IPS DF 4.7 (cell line): ENCODE data around the gene HDAC2.
"Not testable (repeated sequence)": the region's sequence is repeated elsewhere in the genome, so short reads cannot be mapped to it uniquely, and the experiment has no call there.

ENCODE experiments used
- DNase-seq: peaks from one replicate; pipeline ENCODE4 v3.0.0-alpha.2; 2013; ENCODE audit warnings: low spot score; ENCODE audit errors: extremely low read depth

The HDAC2 gene

DNA sequence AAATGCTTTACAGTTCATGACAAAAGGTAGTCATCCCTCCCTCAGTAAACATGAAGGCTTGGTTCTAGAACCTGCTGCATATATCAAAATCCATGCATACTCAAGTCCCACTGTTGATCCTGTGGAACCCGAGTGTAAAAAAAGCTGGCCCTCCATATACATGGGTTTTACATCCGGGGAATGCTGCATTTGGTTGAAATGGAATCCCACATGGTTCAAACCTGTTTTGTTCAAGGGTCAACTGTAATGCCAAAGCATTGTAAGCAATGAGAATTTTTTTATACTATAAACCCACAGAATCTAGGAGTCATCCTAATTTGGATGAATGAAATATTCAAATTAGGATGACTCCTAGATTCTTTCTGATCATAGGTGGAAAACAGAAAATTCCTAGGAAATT is 5.9 kb upstream of the HDAC2 start:
- DNase-seq = no peak

DNA sequence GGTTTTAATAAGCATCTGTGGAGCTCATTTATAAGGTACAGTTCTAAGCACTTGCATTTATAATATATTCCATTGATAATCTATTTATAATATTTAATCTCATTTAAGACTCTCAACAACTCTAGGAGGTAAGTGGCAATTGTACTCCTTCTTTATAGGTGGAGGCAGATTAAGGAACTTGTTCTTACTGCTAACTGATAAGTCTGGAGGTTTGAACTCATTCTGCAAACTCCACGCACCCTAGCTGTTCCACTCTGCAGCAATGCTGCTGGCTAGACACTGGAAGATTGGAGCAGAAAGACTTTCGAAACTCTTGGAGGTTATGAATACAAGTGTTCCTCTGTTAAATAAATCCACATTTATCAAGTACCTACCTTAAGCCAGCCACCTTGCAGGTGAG is 793 bp upstream of the HDAC2 start:
- no peak for DNase-seq

DNA sequence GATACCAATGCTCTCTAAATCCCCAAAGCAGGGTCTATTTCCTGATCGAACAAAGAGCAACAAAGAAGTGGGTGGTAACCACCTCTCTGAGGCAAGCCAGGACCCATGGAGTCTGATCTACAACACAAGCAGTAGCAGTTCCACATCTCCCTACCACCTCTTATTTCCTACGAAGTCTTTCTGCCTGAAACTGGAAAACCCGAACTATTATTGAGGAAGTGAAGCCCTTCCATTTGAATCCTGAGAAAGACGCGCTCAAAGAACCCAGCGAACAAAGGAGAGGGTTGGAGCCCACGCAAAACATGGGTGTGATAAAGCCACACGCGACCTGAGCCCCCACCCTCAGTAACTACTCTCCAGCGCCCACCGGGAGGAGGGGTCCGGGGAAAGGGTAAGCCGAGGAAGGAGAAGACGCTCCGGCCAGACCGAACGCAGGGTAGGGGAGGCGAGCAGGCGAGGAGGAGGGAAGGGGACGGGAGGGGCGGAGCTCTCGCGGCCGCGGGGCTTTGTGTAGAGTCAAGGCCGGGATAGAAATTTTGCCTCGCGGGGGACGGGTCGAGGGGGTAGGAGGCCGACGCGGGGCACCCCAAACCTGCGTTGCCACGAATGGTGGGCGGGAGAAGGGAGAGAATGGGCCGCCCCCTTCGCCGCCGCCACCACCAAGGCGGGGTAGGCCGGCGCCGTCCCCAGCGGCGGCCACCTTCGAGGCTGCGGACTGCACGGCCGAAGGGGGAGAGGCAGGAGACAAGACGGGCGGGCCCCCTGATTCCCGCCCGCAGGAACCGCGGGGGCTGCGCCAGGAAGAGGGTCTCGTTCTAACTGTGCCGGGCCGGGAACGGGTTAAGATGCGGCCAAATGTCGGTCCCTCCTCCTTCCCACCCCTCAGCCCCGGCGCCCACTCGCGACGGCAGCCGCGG is 802 bp downstream of the HDAC2 start:
- peak; percentile 9 for DNase-seq

DNA sequence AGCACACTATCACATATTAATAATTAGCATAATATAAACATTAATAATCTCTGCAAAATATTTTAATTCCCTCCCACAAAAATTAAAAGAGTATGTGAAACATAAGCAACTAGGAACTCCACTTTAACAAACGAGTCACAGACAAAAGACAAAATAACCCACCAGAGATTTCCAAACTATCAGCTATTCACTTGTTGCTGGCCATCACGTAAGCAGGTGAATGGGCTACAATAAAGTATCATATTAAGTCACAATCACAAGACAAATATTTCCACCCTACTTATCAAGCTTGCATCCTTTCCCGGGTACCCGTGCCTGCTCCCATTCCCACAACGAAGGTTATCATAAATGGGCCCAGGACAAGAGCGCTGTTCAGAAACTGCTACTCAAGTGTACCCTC is 2.5 kb downstream of the HDAC2 start:
- DNase-seq = no peak

DNA sequence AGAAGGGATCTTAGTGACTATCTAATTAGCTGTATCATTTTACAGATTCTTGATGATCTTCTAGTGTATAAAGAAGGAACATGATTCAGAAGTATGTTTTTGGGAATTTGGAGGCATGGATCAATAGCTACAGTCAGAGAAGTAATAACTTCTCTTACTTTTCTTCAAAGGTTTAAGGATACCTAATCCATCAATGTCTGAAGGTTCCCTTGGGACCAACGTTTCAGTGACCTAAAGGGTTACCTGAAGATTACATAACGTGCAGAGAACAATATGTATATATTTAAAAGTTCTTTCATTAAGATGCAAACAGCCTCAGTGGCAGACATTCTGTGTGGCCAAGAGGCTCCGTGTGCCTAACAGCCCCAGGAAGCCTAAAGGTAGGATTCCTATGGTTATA is 3.2 kb downstream of the HDAC2 start:
- no peak for DNase-seq

DNA sequence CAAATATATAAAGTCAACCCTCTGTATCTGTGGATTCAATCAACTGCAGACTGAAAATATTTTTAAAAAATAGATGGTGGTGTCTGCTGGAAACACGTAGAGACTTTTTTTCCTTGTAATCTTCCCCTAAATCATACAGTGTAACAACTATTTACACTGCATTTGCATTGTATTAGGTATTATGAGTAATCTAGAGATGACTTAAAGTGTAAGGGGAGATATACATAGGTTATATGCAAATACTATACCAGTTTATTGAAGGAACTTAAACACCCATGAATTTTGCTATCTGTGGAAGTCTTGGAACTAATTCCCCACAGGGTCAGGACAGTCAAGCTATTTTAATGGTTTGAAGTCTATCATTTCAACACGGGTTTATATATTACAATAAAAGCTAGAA is 10.2 kb downstream of the HDAC2 start:
- no peak for DNase-seq

DNA sequence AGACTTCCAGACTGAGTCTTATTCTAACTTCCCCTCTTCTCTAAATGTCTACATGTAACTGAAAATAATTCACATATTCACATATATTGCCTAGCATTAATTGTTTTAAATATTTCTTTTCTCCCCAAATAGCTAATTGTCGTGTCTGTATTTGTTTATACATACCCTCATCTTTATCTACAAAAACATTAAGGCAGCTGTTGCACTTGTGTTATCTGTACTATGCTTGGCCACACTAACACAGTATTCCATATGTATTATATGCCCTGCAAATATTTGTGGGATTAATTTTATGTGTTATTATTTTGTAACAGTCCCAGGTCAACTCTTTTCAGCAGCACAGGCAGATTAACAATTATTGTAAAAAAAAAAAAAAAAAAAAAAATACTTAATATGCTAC is 11.7 kb downstream of the HDAC2 start:
- DNase-seq = no peak

DNA sequence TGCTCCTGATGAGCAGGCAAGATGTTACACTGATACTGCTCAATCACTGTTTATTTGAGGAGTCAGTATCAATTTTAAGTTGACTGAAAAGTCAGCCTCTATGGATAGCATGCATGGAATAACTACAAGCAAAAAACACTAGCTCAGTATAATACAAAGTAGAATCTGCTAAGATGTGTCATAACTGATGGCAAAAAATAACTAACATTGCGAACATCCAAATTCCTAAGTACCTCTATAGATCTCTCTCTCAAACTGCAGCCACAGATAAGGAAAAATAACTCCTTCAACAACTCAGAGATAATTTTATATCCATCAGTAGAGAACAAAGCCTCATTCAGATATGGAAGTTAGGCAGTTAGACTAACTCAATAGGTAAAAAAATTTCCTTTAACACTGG is 16.3 kb downstream of the HDAC2 start:
- DNase-seq = no peak

DNA sequence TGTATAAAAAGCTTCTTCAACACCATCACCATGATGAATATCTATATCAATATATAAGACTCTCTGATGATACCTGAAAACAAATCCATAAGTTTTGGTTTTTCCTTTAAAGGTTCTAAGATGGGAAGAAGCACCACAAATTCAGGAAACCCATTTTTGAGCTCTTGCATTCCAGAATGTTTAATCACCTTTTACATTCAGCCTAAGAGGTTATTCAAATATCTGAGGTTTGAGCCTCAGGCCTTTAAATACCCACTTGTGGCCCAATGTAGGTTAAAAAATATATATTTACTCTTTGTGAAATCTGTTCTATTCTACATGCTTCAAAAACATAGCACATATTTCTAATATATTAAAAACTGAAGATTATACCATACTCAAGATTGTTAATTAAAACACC is 17.6 kb downstream of the HDAC2 start:
- no peak for DNase-seq

DNA sequence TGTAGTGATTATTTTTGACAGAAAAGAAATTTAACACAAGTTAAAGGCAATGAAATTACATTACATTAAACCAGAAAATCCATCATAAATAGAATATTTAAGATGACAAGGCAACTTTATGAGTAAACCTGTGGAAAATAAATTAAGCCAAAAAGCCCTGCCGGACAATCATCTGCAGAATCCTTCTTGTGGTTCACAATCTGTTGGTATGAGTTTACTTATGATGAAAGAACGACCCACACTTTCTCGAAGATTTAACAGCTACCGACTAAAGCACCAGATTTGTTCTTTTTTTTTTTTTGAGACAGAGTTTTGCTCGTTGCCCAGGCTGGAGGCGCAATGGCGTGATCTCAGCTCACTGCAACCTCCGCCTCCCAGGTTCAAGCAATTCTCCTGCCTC is 21.4 kb downstream of the HDAC2 start:
- no peak for DNase-seq

DNA sequence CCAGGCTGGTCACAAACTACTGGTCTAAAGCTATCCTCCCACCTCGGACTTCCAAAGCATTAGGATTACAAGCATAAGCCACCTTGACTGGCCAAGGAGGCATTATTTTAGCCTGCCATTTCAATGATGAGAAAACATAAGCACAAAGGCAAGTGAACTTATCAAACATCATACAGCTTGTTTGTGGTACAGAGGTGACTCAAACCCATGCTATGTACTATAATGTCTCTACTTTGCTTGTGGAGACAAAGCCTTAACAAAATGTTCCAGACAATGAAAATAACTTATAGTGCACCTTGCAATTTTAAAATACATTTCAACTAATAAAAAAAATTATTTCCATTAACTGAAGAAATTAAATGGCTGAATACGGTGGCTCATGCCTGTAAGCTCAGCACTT is 26.2 kb downstream of the HDAC2 start:
- no peak for DNase-seq

DNA sequence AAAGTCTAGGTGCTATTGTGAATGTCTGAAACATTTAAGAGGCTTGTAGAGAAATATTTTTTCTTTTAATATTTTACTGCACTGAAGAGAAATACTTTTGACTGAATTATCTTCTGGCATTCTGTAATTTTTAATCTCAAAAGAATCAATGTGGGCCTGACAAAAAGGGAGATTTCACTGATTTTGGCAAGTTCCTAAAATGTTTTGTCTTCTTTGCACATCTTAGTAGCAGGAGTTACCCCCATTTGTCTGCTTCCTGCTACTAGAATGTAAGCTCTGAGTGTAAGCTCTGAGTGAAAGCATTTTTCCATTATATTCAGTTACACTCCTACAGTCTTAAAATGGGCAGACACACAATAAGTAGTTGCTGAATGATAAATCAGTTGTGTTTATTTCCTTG is 31.1 kb downstream of the HDAC2 start:
- DNase-seq = no peak

DNA sequence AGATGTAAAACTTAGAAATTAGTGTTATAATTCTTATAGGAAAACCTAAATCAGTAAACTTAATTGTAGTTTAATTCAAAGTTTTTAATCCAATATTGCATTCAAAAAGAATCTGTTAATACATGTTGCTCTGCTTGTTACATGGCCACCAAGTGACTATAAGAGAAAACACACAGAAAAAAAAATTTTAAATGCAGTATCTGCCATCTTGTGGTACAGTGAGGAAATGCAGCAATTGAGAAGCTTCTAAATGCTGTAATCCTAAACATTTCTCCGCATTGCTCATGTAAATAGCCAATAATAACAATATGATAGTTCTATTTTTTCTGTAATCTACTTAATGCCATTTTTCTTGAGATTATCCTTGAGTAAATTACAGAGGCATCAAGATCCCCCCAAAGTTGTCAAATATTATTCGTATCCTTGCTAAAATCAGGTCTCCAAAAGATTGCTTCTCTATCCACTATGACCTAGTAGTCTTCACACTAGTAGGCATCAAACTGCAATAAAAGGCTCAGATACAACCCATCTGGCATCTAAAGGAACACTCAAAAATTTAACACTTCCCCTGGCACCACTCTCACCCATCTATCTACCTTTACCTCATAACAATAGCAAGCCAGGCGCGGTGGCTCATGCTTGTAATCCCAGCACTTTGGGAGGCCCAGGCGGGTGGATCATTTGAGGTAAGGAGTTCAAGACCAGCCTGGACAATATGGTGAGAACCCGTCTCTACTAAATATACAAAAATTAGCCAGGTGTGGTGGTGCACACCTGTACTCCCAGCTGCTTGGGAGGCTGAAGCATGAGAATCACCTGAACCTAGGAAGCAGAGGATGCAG is 34.6 kb downstream of the HDAC2 start:
- DNase-seq = peak; percentile 28

DNA sequence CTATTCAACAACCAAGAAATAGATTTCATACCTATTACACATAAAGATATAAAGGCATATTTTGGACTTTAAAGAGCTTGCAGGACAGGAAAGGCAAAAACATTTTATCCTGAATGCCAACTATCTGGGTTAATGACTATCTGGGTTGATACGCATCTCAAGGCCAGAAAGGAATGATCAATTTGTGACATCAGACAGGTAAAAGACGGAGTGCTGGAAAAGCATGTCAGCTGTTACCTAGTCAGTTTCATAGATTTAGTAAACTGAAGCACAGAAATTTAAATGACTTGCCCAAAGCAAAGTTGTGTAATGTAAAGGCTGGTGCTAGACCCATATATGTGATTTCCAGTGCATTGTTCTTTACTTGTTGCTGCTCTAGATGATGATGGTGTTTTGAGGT is 36.8 kb downstream of the HDAC2 start:
- DNase-seq = no peak

DNA sequence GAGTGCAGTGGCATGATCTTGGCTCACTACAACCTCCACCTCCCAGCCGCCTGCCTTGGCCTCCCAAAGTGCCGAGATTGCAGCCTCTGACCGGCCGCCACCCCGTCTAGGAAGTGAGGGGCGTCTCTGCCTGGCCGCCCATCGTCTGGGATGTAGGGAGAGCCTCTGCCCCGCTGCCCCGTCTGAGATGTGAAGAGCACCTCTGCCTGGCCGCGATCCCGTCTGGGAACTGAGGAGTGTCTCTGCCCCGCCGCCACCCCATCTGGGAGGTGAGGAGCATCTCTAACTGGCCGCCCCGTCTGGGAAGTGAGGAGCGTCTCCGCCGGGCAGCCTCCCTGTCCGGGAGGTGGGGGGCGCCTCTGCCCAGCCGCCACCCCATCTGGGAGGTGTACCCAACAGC is 39.0 kb downstream of the HDAC2 start:
- DNase-seq = not testable (repeated sequence)

DNA sequence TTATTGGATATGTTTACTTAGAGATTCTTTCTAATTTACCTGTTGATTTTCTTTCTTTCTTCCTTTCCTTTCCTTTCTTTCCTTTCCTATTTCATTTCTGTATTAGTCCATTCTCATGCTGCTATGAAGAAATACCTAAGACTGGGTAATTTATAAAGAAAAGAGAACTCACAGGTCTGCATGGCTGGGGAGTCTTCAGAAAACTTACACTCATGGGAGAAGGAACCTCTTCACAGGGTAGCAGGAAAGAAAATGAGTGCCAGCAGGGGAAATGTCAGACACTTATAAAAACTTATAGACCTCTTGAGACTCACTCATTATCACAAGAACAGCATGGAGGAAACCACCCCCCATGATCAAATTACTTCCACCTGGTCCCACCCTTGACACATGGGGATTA is 40.8 kb downstream of the HDAC2 start:
- DNase-seq = no peak

DNA sequence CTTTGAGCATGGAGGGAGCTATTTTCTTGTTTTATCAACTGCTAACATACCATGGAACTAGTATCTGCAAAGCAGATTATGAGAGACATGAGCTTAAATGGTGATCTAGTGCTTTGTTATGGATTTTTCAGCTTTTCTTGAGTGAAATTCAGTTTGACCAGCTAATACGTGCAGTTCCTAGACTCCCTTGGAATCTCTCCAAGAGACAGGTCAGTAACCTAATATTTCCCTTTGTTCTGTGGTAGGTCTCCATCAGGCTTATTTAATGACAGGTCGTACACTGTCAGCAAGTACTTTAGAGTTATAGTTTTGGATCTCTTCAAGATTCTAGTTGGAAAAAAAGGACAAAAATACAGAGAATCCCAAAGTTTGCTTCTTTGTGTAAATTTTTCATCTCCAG is 43.9 kb downstream of the HDAC2 start:
- DNase-seq = no peak

DNA sequence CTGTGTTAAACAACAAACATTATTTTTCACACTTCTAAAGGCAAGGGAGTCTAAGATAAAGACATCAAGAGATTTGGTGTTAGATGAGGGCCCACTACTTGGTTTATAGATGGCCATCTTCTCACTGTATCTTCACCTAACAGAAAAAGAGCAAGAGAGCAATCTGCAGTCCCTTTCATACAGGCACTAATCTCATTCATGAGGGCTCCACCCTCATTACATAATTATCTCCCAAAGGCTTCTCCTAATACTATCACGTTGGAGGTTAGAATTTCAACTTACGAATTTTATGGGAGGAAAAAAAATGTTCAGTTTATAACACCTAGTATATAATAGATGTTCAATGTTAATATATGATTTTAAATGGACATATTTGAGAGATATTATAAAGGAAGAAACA is 45.6 kb downstream of the HDAC2 start:
- DNase-seq = no peak

DNA sequence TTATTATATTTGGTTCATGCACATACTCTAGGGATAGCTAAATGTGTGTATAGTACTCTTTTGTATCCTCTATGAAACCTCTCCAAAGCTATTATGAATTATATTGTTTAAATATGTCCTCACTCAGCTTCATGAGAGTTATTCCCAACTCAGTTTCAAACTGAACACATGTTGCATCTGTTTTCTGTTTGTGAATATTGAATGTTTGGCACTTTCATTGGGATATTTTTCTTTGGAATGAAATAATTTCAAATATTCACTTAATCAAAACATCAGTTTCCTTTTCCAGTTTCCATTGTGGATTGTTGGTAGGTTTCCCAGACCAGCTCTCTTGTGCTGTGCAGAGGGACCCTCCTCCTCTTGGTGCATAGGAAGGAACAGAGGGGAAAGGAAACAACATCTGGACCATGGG is 46.6 kb downstream of the HDAC2 start:
- no peak for DNase-seq

DNA sequence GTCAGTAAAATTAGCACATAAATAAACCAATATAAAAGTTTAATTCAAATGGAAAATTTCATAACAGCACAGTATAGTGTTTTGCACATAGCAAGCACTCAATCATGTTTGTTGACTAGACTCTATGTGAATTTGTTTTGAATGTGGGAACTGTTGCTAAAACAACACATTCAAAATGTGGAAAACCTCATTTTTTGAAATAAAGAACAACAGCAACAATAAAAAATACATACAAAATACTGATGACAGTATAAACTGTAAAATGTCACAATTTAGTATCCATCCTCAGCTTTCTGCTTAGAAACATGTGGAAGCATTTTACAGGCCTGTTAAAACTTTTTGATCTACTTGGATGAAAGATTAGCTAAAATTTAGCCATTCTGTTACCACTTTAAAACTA is 47.4 kb downstream of the HDAC2 start:
- no peak for DNase-seq

DNA sequence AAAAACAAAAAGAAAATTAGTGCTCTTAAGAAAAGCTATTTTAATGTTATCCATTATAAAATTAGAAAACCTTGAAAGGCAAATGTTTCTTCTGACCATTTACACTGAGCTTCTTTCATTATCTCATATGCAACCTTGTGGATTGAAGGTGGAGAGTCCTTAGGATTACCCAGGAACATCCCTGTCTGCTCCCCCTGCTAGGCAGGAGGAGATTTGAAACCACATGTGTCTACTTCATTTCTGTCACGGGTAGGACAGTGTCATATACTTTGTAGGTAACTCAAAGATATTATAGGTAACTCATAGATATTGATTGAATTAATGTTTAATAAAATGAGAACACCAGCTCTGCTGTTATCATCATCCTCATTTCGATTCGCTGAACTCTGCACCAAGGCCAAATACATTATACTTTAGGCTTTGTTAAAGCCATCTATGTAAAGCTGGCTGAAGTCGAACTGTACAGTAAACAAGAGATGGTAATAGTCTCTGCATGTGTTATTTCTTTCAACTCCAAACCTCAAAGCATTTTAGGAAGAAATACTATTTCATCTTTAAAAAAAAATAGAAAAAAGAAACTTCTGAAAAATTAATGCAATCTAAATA is 49.5 kb downstream of the HDAC2 start:
- no peak for DNase-seq

DNA sequence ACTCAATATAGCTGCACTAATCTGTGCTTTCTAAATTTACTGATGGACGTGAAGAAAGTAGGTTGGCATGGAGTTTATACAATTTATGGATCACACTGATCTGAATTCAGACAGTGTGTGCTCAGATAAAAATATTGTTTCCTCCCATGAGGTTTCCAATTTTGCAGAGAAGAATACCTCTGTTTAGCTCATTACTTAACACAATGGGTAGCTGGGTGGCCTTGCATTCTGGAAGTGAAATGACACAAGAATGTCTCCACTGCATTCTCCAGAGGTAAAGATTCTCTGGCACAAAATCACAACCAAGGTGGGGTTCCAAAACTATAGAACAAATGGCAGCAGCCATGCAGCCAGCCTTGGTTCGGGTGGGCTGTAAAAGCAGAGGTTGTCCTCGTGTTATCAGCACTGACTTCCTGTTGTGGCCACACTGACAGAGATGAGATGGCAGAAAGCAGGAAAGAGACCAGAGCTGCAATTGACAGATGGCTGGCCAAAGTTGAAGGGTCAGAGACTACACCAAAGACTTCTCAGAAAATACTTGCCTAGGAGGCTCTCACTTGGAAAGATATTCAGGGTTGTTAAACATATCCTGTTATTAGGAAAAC is 50.2 kb downstream of the HDAC2 start:
- DNase-seq = no peak
